ENCODE data around the gene TPSB2. TPM values are rescaled to one million over a fixed set of nuclear protein-coding genes. Genes with fewer than 3 reads are reported as not detected.
"Not testable (repeated sequence)": the region's sequence is repeated elsewhere in the genome, so short reads cannot be mapped to it uniquely, and the experiment has no call there.

Gene TPSB2
- total and polyA plus RNA-seq, 5 donors from 2014 or later: not detected

DNA sequence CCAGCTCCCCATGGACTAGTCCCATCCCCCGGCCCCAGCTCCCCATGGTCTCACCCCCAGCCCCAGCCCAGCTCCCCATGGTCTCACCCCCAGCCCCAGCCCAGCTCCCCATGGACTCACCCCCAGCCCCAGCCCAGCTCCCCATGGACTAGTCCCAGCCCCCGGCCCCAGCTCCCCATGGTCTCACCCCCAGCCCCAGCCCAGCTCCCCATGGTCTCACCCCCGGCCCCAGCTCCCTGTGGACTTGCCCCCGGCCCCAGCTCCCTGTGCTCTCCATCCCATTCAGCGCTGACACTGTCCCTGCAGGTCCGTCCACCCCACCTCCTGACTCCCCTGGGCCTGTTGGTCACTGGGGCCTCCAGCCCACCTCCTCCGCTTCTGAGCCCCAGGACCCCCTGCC lies 1.3 kb upstream of the TPSB2 start:
- not testable (repeated sequence) for H3K36me3 Mint-ChIP-seq; H3K4me1 Mint-ChIP-seq; H3K27me3 ChIP-seq (ENCODE audit: control insufficient read depth, insufficient read depth, low read length); H3K27ac Mint-ChIP-seq; H3K36me3 ChIP-seq (ENCODE audit: control insufficient read depth, insufficient read depth, low read length); H3K27ac ChIP-seq (ENCODE audit: insufficient read depth, low read length, poor library complexity, severe bottlenecking); H3K27me3 Mint-ChIP-seq; H3K9me3 Mint-ChIP-seq; H3K9me3 ChIP-seq (ENCODE audit: control insufficient read depth in 2 of 2, low read length in 2 of 2); H3K4me1 ChIP-seq (ENCODE audit: control insufficient read depth, insufficient read depth, low read length, poor library complexity, severe bottlenecking); DNase-seq; ATAC-seq (ENCODE audit: low read depth in 2 of 2); H3K4me3 ChIP-seq (ENCODE audit: low read depth, low read length); H3K4me3 Mint-ChIP-seq

- not testable (repeated sequence) for H3K4me3 Mint-ChIP-seq; H3K27ac Mint-ChIP-seq; ATAC-seq (ENCODE audit: low read depth in 2 of 2); H3K27me3 Mint-ChIP-seq; H3K36me3 Mint-ChIP-seq; H3K4me3 ChIP-seq (ENCODE audit: low read depth, low read length); DNase-seq; H3K27ac ChIP-seq (ENCODE audit: insufficient read depth, low read length, poor library complexity, severe bottlenecking); H3K27me3 ChIP-seq (ENCODE audit: control insufficient read depth, insufficient read depth, low read length); H3K4me1 ChIP-seq (ENCODE audit: control insufficient read depth, insufficient read depth, low read length, poor library complexity, severe bottlenecking); H3K4me1 Mint-ChIP-seq; H3K36me3 ChIP-seq (ENCODE audit: control insufficient read depth, insufficient read depth, low read length); H3K9me3 ChIP-seq (ENCODE audit: control insufficient read depth in 2 of 2, low read length in 2 of 2); H3K9me3 Mint-ChIP-seq
These were observed 658 bp upstream of the TPSB2 start for GRCh38 chr16:1230471-1231212.

DNA sequence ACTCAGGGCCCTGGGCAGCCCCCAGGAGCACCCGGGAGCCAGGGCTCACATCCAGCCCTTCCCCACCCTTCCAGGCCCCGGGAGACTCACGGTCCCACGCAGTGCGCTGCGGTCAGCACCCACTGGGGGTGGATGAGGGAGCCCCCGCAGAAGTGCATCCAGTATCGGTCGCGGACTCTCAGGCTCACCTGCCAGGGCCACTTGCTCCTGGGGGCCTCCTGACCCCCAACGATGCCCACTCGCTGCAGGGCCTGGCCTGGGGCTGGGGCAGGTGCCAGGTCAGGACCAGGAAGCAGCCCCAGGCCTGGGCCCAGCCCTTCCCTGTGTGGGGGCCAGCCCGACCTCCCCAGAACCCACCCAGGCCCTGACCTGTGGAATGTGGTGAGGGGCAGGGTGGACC lies 508 bp downstream of the TPSB2 start:
- H3K4me1 Mint-ChIP-seq, DNase-seq, H3K27ac Mint-ChIP-seq: not testable (repeated sequence)

GRCh38 chr16:1228227-1228626 lies 1.8 kb downstream of the TPSB2 start:
- not testable (repeated sequence) for H3K4me1 ChIP-seq (ENCODE audit: control insufficient read depth, insufficient read depth, low read length, poor library complexity, severe bottlenecking); H3K9me3 ChIP-seq (ENCODE audit: control insufficient read depth in 2 of 2, low read length in 2 of 2); H3K27ac ChIP-seq (ENCODE audit: insufficient read depth, low read length, poor library complexity, severe bottlenecking); H3K4me3 ChIP-seq (ENCODE audit: low read depth, low read length); H3K36me3 Mint-ChIP-seq; H3K27me3 Mint-ChIP-seq; H3K4me1 Mint-ChIP-seq; H3K9me3 Mint-ChIP-seq; DNase-seq; ATAC-seq (ENCODE audit: low read depth in 2 of 2); H3K36me3 ChIP-seq (ENCODE audit: control insufficient read depth, insufficient read depth, low read length); H3K27me3 ChIP-seq (ENCODE audit: control insufficient read depth, insufficient read depth, low read length); H3K27ac Mint-ChIP-seq; H3K4me3 Mint-ChIP-seq

More for the DNA sequence above, 508 bp downstream of the TPSB2 start:
- not testable (repeated sequence) for H3K4me3 Mint-ChIP-seq; H3K27me3 ChIP-seq (ENCODE audit: control insufficient read depth, insufficient read depth, low read length); ATAC-seq (ENCODE audit: low read depth in 2 of 2); H3K4me1 ChIP-seq (ENCODE audit: control insufficient read depth, insufficient read depth, low read length, poor library complexity, severe bottlenecking); H3K36me3 Mint-ChIP-seq; H3K27ac ChIP-seq (ENCODE audit: insufficient read depth, low read length, poor library complexity, severe bottlenecking); H3K4me3 ChIP-seq (ENCODE audit: low read depth, low read length); H3K27me3 Mint-ChIP-seq; H3K9me3 ChIP-seq (ENCODE audit: control insufficient read depth in 2 of 2, low read length in 2 of 2); H3K9me3 Mint-ChIP-seq; H3K36me3 ChIP-seq (ENCODE audit: control insufficient read depth, insufficient read depth, low read length)

DNA sequence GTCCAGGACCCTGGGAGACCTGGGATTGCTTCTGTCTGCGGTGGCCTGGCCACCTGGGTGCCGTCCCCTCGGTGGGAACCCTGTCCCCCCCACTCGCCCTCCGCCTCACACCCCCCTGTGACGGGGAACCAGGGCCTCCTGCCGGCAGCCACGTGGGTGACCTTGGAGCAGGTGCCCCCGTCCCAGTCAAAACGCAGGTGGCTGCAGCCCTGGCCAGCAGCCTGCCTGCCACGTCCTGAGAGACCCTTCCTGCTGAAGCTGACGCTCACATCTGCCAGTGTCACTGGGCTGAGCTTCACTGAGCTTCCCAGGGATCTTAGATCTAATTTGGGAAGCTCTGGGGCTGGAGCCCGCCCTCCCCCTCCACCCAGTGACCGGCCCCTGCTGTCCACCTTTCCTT lies 3.3 kb downstream of the TPSB2 start:
- H3K9me3 Mint-ChIP-seq; H3K4me1 Mint-ChIP-seq; H3K4me1 ChIP-seq (ENCODE audit: control insufficient read depth, insufficient read depth, low read length, poor library complexity, severe bottlenecking); H3K27me3 Mint-ChIP-seq; H3K36me3 ChIP-seq (ENCODE audit: control insufficient read depth, insufficient read depth, low read length); H3K4me3 ChIP-seq (ENCODE audit: low read depth, low read length); DNase-seq; H3K4me3 Mint-ChIP-seq; H3K27me3 ChIP-seq (ENCODE audit: control insufficient read depth, insufficient read depth, low read length); H3K9me3 ChIP-seq (ENCODE audit: control insufficient read depth in 2 of 2, low read length in 2 of 2); H3K27ac ChIP-seq (ENCODE audit: insufficient read depth, low read length, poor library complexity, severe bottlenecking); H3K27ac Mint-ChIP-seq; H3K36me3 Mint-ChIP-seq; ATAC-seq (ENCODE audit: low read depth in 2 of 2): not testable (repeated sequence)

DNA sequence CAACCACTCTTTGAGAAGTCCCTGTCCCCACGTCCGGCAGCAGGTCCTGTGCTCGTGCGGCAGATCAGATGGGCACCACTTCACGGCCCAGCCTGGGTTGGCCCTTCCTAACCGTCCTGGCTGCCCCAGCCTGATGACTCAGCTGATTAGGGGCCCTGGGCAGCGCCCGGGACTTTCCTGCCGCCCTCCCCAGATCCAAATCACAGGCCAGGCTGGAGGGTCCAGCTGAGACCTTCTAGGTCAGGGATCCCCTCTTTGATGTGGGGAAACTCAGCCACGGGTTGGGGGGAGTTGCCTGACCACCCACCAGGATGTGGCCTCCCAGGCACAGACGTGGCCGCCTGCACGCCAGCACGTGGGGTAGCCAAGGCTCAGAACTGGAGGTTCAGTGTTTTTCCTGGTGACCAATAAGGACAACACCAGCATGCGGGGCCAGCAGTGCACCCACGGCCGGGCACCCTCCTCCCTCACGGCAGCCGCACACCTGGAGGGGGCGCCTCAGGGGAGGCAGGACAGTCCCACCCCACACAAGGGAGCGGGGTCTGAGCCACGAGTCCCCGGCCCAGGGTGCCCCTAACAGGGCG lies 4.2 kb downstream of the TPSB2 start:
- H3K4me3 Mint-ChIP-seq; H3K27ac Mint-ChIP-seq; H3K27ac ChIP-seq (ENCODE audit: insufficient read depth, low read length, poor library complexity, severe bottlenecking); H3K36me3 Mint-ChIP-seq; H3K27me3 ChIP-seq (ENCODE audit: control insufficient read depth, insufficient read depth, low read length); H3K4me1 Mint-ChIP-seq; H3K27me3 Mint-ChIP-seq; H3K36me3 ChIP-seq (ENCODE audit: control insufficient read depth, insufficient read depth, low read length); H3K9me3 Mint-ChIP-seq; ATAC-seq (ENCODE audit: low read depth in 2 of 2); DNase-seq; H3K9me3 ChIP-seq (ENCODE audit: control insufficient read depth in 2 of 2, low read length in 2 of 2); H3K4me1 ChIP-seq (ENCODE audit: control insufficient read depth, insufficient read depth, low read length, poor library complexity, severe bottlenecking); H3K4me3 ChIP-seq (ENCODE audit: low read depth, low read length): not testable (repeated sequence)

- H3K4me1 Mint-ChIP-seq: no peaks in the 10 kb centered on the region
- ATAC-seq (ENCODE audit: low read depth in 2 of 2) (no peak), DNase-seq (no peak)
- no peaks in the 10 kb centered on the region for H3K9me3 Mint-ChIP-seq
- Histone ChIP-seq H3K27ac (ENCODE audit: insufficient read depth, low read length, poor library complexity, severe bottlenecking) (no peak within 1 kb of the TSS), H3K4me1 (ENCODE audit: control insufficient read depth, insufficient read depth, low read length, poor library complexity, severe bottlenecking) (no peaks in the 10 kb centered on the region), H3K27me3 (ENCODE audit: control insufficient read depth, insufficient read depth, low read length) (no peaks in the 10 kb centered on the region), H3K36me3 (ENCODE audit: control insufficient read depth, insufficient read depth, low read length) (no peaks in the 10 kb centered on the region), H3K4me3 (ENCODE audit: low read depth, low read length) (no peak within 1 kb of the TSS), H3K9me3 (ENCODE audit: control insufficient read depth in 2 of 2, low read length in 2 of 2) (no peaks in the 10 kb centered on the region)
- H3K36me3 Mint-ChIP-seq: no peaks in the 10 kb centered on the region
- H3K27me3 Mint-ChIP-seq: no peaks in the 10 kb centered on the region
- no peak within 1 kb of the TSS for H3K4me3 Mint-ChIP-seq
- H3K27ac Mint-ChIP-seq: no peak within 1 kb of the TSS
These were observed 4.9 kb downstream of the TPSB2 start, which contains the start of gene TPSG1 for GRCh38 chr16:1225051-1225451. Gene TPSG1 (minus strand): TSS chr16:1225268. CDS start chr16:1225252, 16 bp downstream.

GRCh38 chr16:1224558-1224957 lies 5.4 kb downstream of the TPSB2 start:
- DNase-seq: no peak
- H3K36me3 Mint-ChIP-seq: no peaks in the 10 kb centered on the region

More at GRCh38 chr16:1224558-1224957, 5.4 kb downstream of the TPSB2 start:
- H3K9me3 ChIP-seq (ENCODE audit: control insufficient read depth in 2 of 2, low read length in 2 of 2): no peaks in the 10 kb centered on the region
- no peaks in the 10 kb centered on the region for H3K4me1 ChIP-seq (ENCODE audit: control insufficient read depth, insufficient read depth, low read length, poor library complexity, severe bottlenecking)
- no peak for ATAC-seq (ENCODE audit: low read depth in 2 of 2)
- H3K27me3 Mint-ChIP-seq: no peaks in the 10 kb centered on the region
- H3K4me3 ChIP-seq (ENCODE audit: low read depth, low read length): no peak overlapping the region
- H3K27me3 ChIP-seq (ENCODE audit: control insufficient read depth, insufficient read depth, low read length): no peaks in the 10 kb centered on the region
- H3K36me3 ChIP-seq (ENCODE audit: control insufficient read depth, insufficient read depth, low read length): no peaks in the 10 kb centered on the region
- H3K27ac ChIP-seq (ENCODE audit: insufficient read depth, low read length, poor library complexity, severe bottlenecking): no peak overlapping the region
- no peaks in the 10 kb centered on the region for H3K4me1 Mint-ChIP-seq
- no peak overlapping the region for H3K4me3 Mint-ChIP-seq
- H3K9me3 Mint-ChIP-seq: no peaks in the 10 kb centered on the region
- H3K27ac Mint-ChIP-seq: no peak overlapping the region
